ENCODE data around the gene IL1RAP. TPM values are rescaled to one million over a fixed set of nuclear protein-coding genes. Genes with fewer than 3 reads are reported as not detected.

Gene IL1RAP
- total RNA-seq, 1 donor from 2014 or later, result 26.0 TPM

- Histone ChIP-seq H3K27ac (no peak overlapping the region), H3K27me3 (no peaks in the 10 kb centered on the region), H3K9me3 (no peaks in the 10 kb centered on the region), H3K4me3 (no peak overlapping the region), H3K4me1 (no peaks in the 10 kb centered on the region), H3K36me3 (no peaks in the 10 kb centered on the region)
- intact Hi-C loops (cut with DNase I), result no loop called here
- TF ChIP-seq POLR2AphosphoS5 (IDR thresholded peaks at IDR 0.05; ENCODE audit: insufficient read depth in 1 of 2, low read depth in 1 of 2), result no peak
- DNase-seq (ENCODE audit: extremely low spot score in 2 of 2), result no peak
These were observed 101.1 kb downstream of the IL1RAP start for GRCh38 chr3:190615060-190615384.

GRCh38 chr3:190615607-190616006 is 101.7 kb downstream of the IL1RAP start:
- H3K9me3 ChIP-seq, result no peaks in the 10 kb centered on the region
- TF ChIP-seq POLR2A (IDR thresholded peaks at IDR 0.05) (no peak), CTCF (IDR thresholded peaks at IDR 0.05) (no peak), POLR2AphosphoS5 (IDR thresholded peaks at IDR 0.05; ENCODE audit: insufficient read depth in 1 of 2, low read depth in 1 of 2) (no peak)
- no peaks in the 10 kb centered on the region for H3K36me3 ChIP-seq
- intact Hi-C loops (cut with DNase I), result no loop called here
- H3K27ac ChIP-seq, result no peak overlapping the region
- no peaks in the 10 kb centered on the region for H3K27me3 ChIP-seq
- no peaks in the 10 kb centered on the region for H3K4me1 ChIP-seq
- DNase-seq (ENCODE audit: extremely low spot score in 2 of 2), result no peak
- H3K4me3 ChIP-seq, result no peak overlapping the region

- no peak overlapping the region for H3K4me3 ChIP-seq
- no peaks in the 10 kb centered on the region for H3K9me3 ChIP-seq
- no peak for DNase-seq (ENCODE audit: extremely low spot score in 2 of 2)
- intact Hi-C loops (cut with DNase I), result no loop called here
- TF ChIP-seq POLR2AphosphoS5 (IDR thresholded peaks at IDR 0.05; ENCODE audit: insufficient read depth in 1 of 2, low read depth in 1 of 2), result no peak
- no peak for TF ChIP-seq CTCF (IDR thresholded peaks at IDR 0.05)
- TF ChIP-seq POLR2A (IDR thresholded peaks at IDR 0.05), result no peak
- H3K27ac ChIP-seq, result no peak overlapping the region
- H3K27me3 ChIP-seq, result no peaks in the 10 kb centered on the region
- no peaks in the 10 kb centered on the region for H3K36me3 ChIP-seq
- no peaks in the 10 kb centered on the region for H3K4me1 ChIP-seq
These were observed 102.8 kb downstream of the IL1RAP start for GRCh38 chr3:190616637-190617036.

- Histone ChIP-seq H3K9me3 (no peaks in the 10 kb centered on the region), H3K4me1 (no peaks in the 10 kb centered on the region), H3K27me3 (no peaks in the 10 kb centered on the region), H3K36me3 (no peaks in the 10 kb centered on the region), H3K27ac (no peak overlapping the region), H3K4me3 (no peak overlapping the region)
- TF ChIP-seq POLR2A (IDR thresholded peaks at IDR 0.05), result no peak
- TF ChIP-seq POLR2AphosphoS5 (IDR thresholded peaks at IDR 0.05; ENCODE audit: insufficient read depth in 1 of 2, low read depth in 1 of 2), result no peak
- TF ChIP-seq CTCF (IDR thresholded peaks at IDR 0.05), result no peak
- intact Hi-C loops (cut with DNase I), result no loop called here
- no peak for DNase-seq (ENCODE audit: extremely low spot score in 2 of 2)
These were observed 103.3 kb downstream of the IL1RAP start for GRCh38 chr3:190617185-190617584.

GRCh38 chr3:190618330-190619030 is 104.6 kb downstream of the IL1RAP start:
- no peak for DNase-seq (ENCODE audit: extremely low spot score in 2 of 2)
- TF ChIP-seq POLR2A (IDR thresholded peaks at IDR 0.05) (no peak), CTCF (IDR thresholded peaks at IDR 0.05) (no peak), POLR2AphosphoS5 (IDR thresholded peaks at IDR 0.05; ENCODE audit: insufficient read depth in 1 of 2, low read depth in 1 of 2) (no peak)
- no peaks in the 10 kb centered on the region for H3K36me3 ChIP-seq
- H3K27ac ChIP-seq, result no peak overlapping the region
- H3K9me3 ChIP-seq, result no peaks in the 10 kb centered on the region
- intact Hi-C loops (cut with DNase I), result no loop called here
- H3K27me3 ChIP-seq, result no peaks in the 10 kb centered on the region
- H3K4me3 ChIP-seq, result no peak overlapping the region
- H3K4me1 ChIP-seq, result no peaks in the 10 kb centered on the region

Data from vagina (tissue), 2 donors.